Omental fat pad (tissue), 4 donors: ENCODE results near the gene GHRL. TPM values are rescaled to one million over a fixed set of nuclear protein-coding genes. Genes with fewer than 3 reads are reported as not detected.

ENCODE experiments used
- ATAC-seq: fragments of 150-250 bp; one replicate; pipeline ENCODE4 v1.9.1; 2016; ENCODE audit warnings: mild to moderate bottlenecking, moderate library complexity; ENCODE audit not compliant: low FRiP score
- DNase-seq: peaks from one replicate; pipeline ENCODE4 v3.0.0-alpha.2; 2019; ENCODE audit warnings: low spot score
- CTCF ChIP-seq, 3 donors: fragments of 450-650 bp; IDR thresholded peaks; one replicate each; pipeline ENCODE4 v1.5.1; 2016 to 2017; ENCODE audit warnings: antibody characterized with exemption in 3 of 3, mild to moderate bottlenecking in 3 of 3, moderate library complexity in 2 of 3
- total RNA-seq, 4 donors: library from RNA; depleted of rRNA; stranded (reverse); fragments of >200 nt; gene quantifications; one replicate each; pipeline ENCODE4 v1.1.0, GENCODE V29; 2016

GHRL gene
- 1 to 10 TPM in 1 of 4 donors, not detected in 3; 7.3 TPM for total RNA-seq

GRCh38 chr3:10292505-10293419, at the start of gene GHRL:
Gene GHRL, minus strand, starts transcription at chr3:10292947. Its CDS starts 2,767 bp downstream, at chr3:10290180.
- DNase-seq (no peak), ATAC-seq (no peak)
- no peak for TF ChIP-seq CTCF (IDR thresholded peaks at IDR 0.05)

DNA sequence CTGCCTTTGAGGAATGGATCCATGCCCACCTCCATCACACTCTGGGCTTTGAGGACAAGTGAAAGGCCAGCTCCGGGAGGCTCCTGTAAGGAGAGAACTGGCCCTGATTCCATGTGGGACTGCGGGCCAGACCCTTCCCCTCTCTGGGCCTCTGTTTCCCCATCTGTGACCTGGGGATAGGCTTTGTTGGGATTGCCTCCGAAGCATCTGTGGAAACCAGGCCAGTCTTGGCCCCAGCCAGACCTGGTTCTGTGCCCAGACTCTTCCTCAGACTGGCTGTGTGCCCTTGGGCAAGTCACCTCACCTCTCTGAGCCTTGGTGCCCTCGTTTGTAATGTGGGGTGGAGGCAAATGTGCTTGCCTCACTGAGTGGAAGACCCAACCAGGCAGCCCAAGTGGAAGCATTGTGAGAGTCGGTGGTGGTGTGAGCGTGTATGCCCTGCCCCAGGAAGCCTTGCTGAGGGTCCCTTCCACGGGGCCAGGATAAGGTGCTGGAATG, 49.2 kb upstream of the GHRL start:
- DNase-seq: no peak

GRCh38 chr3:10340476-10340875, 47.7 kb upstream of the GHRL start:
- no peak for TF ChIP-seq CTCF (IDR thresholded peaks at IDR 0.05)
- ATAC-seq: no peak
- DNase-seq: no peak

More for the DNA sequence above, 49.2 kb upstream of the GHRL start:
- no peak for ATAC-seq
- no peak for TF ChIP-seq CTCF (IDR thresholded peaks at IDR 0.05)

GRCh38 chr3:10340046-10340445, 47.3 kb upstream of the GHRL start:
- ATAC-seq: no peak
- DNase-seq: no peak
- no peak for TF ChIP-seq CTCF (IDR thresholded peaks at IDR 0.05)

GRCh38 chr3:10339376-10339955, 46.7 kb upstream of the GHRL start:
- DNase-seq (no peak), ATAC-seq (no peak)
- TF ChIP-seq CTCF (IDR thresholded peaks at IDR 0.05): no peak

DNA sequence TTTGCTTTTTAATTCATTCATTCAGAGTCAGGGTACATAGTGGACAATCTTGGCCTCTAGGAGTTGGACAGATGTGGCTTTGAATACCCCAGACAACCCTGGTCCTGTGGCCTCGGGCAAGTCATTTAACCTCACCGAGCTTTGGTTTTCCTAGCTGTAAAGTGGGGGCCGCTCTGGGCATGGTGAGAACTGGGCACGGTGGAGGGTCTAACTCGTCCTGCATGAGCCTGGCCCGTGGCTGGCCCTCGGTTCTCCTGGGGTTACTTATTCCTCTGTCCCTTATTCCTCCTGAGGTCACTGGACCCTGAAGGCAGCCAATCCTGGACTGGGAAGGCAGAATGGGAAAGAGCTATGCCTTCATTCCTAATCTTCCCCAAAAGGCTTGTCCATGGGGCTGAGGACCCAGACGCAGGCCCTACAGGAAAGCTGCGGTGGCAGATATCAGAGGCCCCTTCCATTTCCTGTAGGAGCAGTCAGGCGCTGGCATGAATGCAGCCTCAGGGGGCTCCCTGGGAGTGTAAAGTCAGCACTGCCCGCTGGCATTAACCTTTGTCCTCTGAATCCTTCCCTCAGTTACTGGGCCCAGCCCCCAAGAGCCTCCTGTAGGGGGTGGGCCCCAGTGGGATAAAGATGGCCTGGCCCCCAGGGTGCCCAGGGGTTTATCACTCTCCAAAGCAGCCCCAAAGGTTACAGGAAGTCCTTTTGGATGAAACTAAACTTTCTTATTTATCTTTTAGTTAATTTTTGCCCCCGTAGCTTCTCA, 46.0 kb upstream of the GHRL start:
- ATAC-seq (no peak), DNase-seq (no peak)
- TF ChIP-seq CTCF (IDR thresholded peaks at IDR 0.05): no peak
